Sigmoid colon (tissue), 7 donors: ENCODE measurements around the gene CDKAL1. TPM values are rescaled to one million over a fixed set of nuclear protein-coding genes. Genes with fewer than 3 reads are reported as not detected.
"Not testable (repeated sequence)": the region's sequence is repeated elsewhere in the genome, so short reads cannot be mapped to it uniquely, and the experiment has no call there.

Source experiments
- DNase-seq: peaks from one replicate; pipeline ENCODE4 v3.0.0-alpha.2; 2019
- H3K27ac ChIP-seq, 4 donors: fragments of 200-600 bp; sonication (generic); one replicate each; pipeline ENCODE4 v1.5.1; 2016 to 2019; ENCODE audit warnings: mild to moderate bottlenecking in 1 of 4
- H3K27me3 ChIP-seq, 3 donors: fragments of 200-600 bp; sonication (generic); one replicate each; pipeline ENCODE4 v1.5.1; 2019; ENCODE audit warnings: mild to moderate bottlenecking in 1 of 3
- H3K36me3 ChIP-seq, 4 donors: fragments of 200-600 bp; sonication (generic); one replicate each; pipeline ENCODE4 v1.5.1; 2016 to 2019
- H3K4me1 ChIP-seq, 4 donors: fragments of 200-600 bp; sonication (generic); one replicate each; pipeline ENCODE4 v1.5.1; 2017 to 2019
- H3K4me3 ChIP-seq, 4 donors: fragments of 200-600 bp; sonication (generic); one replicate each; pipeline ENCODE4 v1.5.1; 2017 to 2019; ENCODE audit warnings: mild to moderate bottlenecking in 2 of 4, moderate library complexity in 1 of 4
- H3K9me3 ChIP-seq, 4 donors: fragments of 200-600 bp in 3 of 4; sonication (generic) in 3 of 4; one replicate each; pipeline versions ENCODE4 v1.5.1 to v1.6.1; 2013 to 2019
- CTCF ChIP-seq, 4 experiments: fragments of 450-650 bp in 3 of 4; fragments of 200-600 bp in 1 of 4; IDR thresholded peaks; one replicate each; pipeline ENCODE4 v1.5.1; 2016 to 2019; ENCODE audit warnings: antibody characterized with exemption in 4 of 4, mild to moderate bottlenecking in 3 of 4, moderate library complexity in 2 of 4
- EP300 ChIP-seq, 4 donors: sonication (generic); formaldehyde crosslinking; IDR thresholded peaks; one replicate each; pipeline ENCODE4 v1.6.1; 2017; ENCODE audit warnings: antibody characterized with exemption in 4 of 4
- POLR2A ChIP-seq, 2 donors: fragments of 450-650 bp; IDR thresholded peaks; one replicate each; pipeline ENCODE4 v1.6.1; 2016; ENCODE audit warnings: antibody characterized with exemption in 2 of 2, mild to moderate bottlenecking in 2 of 2, moderate library complexity in 2 of 2
- POLR2AphosphoS5 ChIP-seq, 4 donors: sonication (generic); formaldehyde crosslinking; IDR thresholded peaks; one replicate each; pipeline ENCODE4 v1.6.1; 2017; ENCODE audit warnings: antibody characterized with exemption in 4 of 4
- WGBS, 2 donors: extraction: QIAGEN DNeasy Blood & Tissue Kit; methylation state at CpG; one replicate each; pipeline ENCODE4 v1.1.7; 2013; 5-methylcytosine and 5-hydroxymethylcytosine counted together
- intact Hi-C: fragments of 100-400 bp; cut with DNase I; formaldehyde crosslinking; loops from one replicate; pipeline ENCODE4 v1.15.1; 2023
- polyA plus RNA-seq, 3 donors: library from polyadenylated mRNA; stranded (reverse); fragments of 200-250 nt; gene quantifications; one replicate each; pipeline ENCODE4 v1.2.3, GENCODE V29; 2013
- total RNA-seq, 4 donors: library from RNA; depleted of rRNA; stranded (reverse); fragments of >200 nt; gene quantifications; one replicate each; pipeline ENCODE4 v1.1.0, GENCODE V29; 2016
- donor health status: healthy with polysubstance abuse.
- donor health status: Bipolar disorder and iron deficiency.
- donor health status: healthy.

Gene CDKAL1
- total and polyA plus RNA-seq, 7 donors, result 2.8 to 14.7 (median 11.4) TPM

- no peaks in the 10 kb centered on the region for H3K36me3 ChIP-seq
- no peak for TF ChIP-seq CTCF (IDR thresholded peaks at IDR 0.05)
- H3K4me3 ChIP-seq, result no peak overlapping the region
- DNase-seq, result no peak
- WGBS, 2 donors, result 90 to 92% methylated on average over 4 of the region's 4 CpGs
- intact Hi-C loops, result no loop called here
- H3K27me3 ChIP-seq, result no peaks in the 10 kb centered on the region
- no peak overlapping the region for H3K27ac ChIP-seq
- no peaks in the 10 kb centered on the region for H3K9me3 ChIP-seq
- peaks cover 0 to 6% (median 0%) of the 10 kb centered on the region in 4 donors for H3K4me1 ChIP-seq
Observed at GRCh38 chr6:20608356-20608755, 74.1 kb downstream of the CDKAL1 start.

GRCh38 chr6:20608905-20609304 lies 74.6 kb downstream of the CDKAL1 start:
- no peaks in the 10 kb centered on the region for H3K36me3 ChIP-seq
- TF ChIP-seq POLR2A (IDR thresholded peaks at IDR 0.05) (no peak), POLR2AphosphoS5 (IDR thresholded peaks at IDR 0.05) (no peak)
- intact Hi-C loops, result no loop called here
- H3K4me1 ChIP-seq, result peaks cover 0 to 6% (median 0%) of the 10 kb centered on the region in 4 donors
- H3K27ac ChIP-seq, result no peak overlapping the region
- 95 to 100% methylated on average over 2 of the region's 2 CpGs for WGBS, 2 donors
- no peaks in the 10 kb centered on the region for H3K9me3 ChIP-seq
- no peak for DNase-seq
- H3K27me3 ChIP-seq, result no peaks in the 10 kb centered on the region
- H3K4me3 ChIP-seq, result no peak overlapping the region

GRCh38 chr6:20609924-20610323 lies 75.7 kb downstream of the CDKAL1 start:
- H3K27me3 ChIP-seq, DNase-seq, H3K27ac ChIP-seq, intact Hi-C loops, H3K9me3 ChIP-seq, H3K36me3 ChIP-seq, H3K4me1 ChIP-seq, H3K4me3 ChIP-seq: not testable (repeated sequence)
- 96 to 98% methylated on average over 2 of the region's 2 CpGs for WGBS, 2 donors

GRCh38 chr6:20610636-20611370 lies 76.5 kb downstream of the CDKAL1 start:
- Histone ChIP-seq H3K4me3 (no peak overlapping the region), H3K27ac (no peak overlapping the region), H3K4me1 (peaks cover 0 to 6% (median 0%) of the 10 kb centered on the region in 4 donors), H3K36me3 (no peaks in the 10 kb centered on the region), H3K27me3 (no peaks in the 10 kb centered on the region), H3K9me3 (no peaks in the 10 kb centered on the region)
- 93 to 97% methylated on average over 2 of the region's 2 CpGs for whole genome bisulfite sequencing, 2 donors
- TF ChIP-seq EP300 (IDR thresholded peaks at IDR 0.05), result no peak
- no peak for TF ChIP-seq POLR2AphosphoS5 (IDR thresholded peaks at IDR 0.05)
- no peak for TF ChIP-seq CTCF (IDR thresholded peaks at IDR 0.05)
- no peak for TF ChIP-seq POLR2A (IDR thresholded peaks at IDR 0.05)
- no peak for DNase-seq
- intact Hi-C loops, result no loop called here

GRCh38 chr6:20617537-20617936 lies 83.3 kb downstream of the CDKAL1 start:
- H3K4me1 ChIP-seq, H3K4me3 ChIP-seq, DNase-seq, intact Hi-C loops, H3K36me3 ChIP-seq, H3K9me3 ChIP-seq, H3K27me3 ChIP-seq, H3K27ac ChIP-seq: not testable (repeated sequence)
- 75 to 96% methylated on average over 3 of the region's 3 CpGs for WGBS, 2 donors

GRCh38 chr6:20620043-20620442 lies 85.8 kb downstream of the CDKAL1 start:
- Histone ChIP-seq H3K36me3 (no peaks in the 10 kb centered on the region), H3K4me1 (peaks cover 0 to 12% (median 7%) of the 10 kb centered on the region in 4 donors), H3K4me3 (no peak overlapping the region), H3K27me3 (no peaks in the 10 kb centered on the region), H3K27ac (no peak overlapping the region), H3K9me3 (no peaks in the 10 kb centered on the region)
- DNase-seq, result no peak
- intact Hi-C loops, result no loop called here
- TF ChIP-seq POLR2A (IDR thresholded peaks at IDR 0.05), result no peak
- no peak for TF ChIP-seq EP300 (IDR thresholded peaks at IDR 0.05)
- no peak for TF ChIP-seq POLR2AphosphoS5 (IDR thresholded peaks at IDR 0.05)
- TF ChIP-seq CTCF (IDR thresholded peaks at IDR 0.05), result no peak
- 90 to 94% methylated on average over 2 of the region's 2 CpGs for WGBS, 2 donors
